Measurements from ENCODE around the gene CMIP. TPM values are rescaled to one million over a fixed set of nuclear protein-coding genes. Genes with fewer than 3 reads are reported as not detected.

The CMIP gene
- total and polyA plus RNA-seq, 3 experiments from 2014 or later = 1.0 to 24.4 (median 23.6) TPM

- Mint-ChIP-seq H3K9me3 (no peaks in the 10 kb centered on the region), H3K4me1 (peaks cover 70 to 77% (median 74%) of the 10 kb centered on the region in 3 donors), H3K4me3 (peak overlapping the region in 5 of 7 donors; percentile 60 to 82 (median 71)), H3K27ac (peak overlapping the region; percentile 82 to 99 (median 96)), H3K27me3 (no peaks in the 10 kb centered on the region), H3K36me3 (peaks cover 0 to 12% (median 0%) of the 10 kb centered on the region in 3 donors)
- Histone ChIP-seq H3K4me1 (ENCODE audit: insufficient read depth, low read length) (peaks cover 49% of the 10 kb centered on the region), H3K36me3 (ENCODE audit: insufficient read depth, low read length) (no peaks in the 10 kb centered on the region), H3K9me3 (ENCODE audit: low read length) (no peaks in the 10 kb centered on the region), H3K4me3 (ENCODE audit: low read length) (no peak overlapping the region), H3K27ac (ENCODE audit: low read depth, low read length) (peak overlapping the region; percentile 69), H3K27me3 (ENCODE audit: insufficient read depth, low read length, poor library complexity, severe bottlenecking) (no peaks in the 10 kb centered on the region)
- ChIA-PET CTCF (interaction anchor here (1.0 to 1.6 kb wide), 3 partner anchors 41 to 203 kb away, joined by 3 to 4 read pairs (median 3); no protein-coding TSS in a partner anchor), POLR2A (interaction anchor here (1.2 kb wide), 1 partner anchor 58 kb away, joined by 4 read pairs; no protein-coding TSS in a partner anchor)
- no peak for DNase-seq
These were observed 83.0 kb downstream of the CMIP start for GRCh38 chr16:81527477-81528178.

GRCh38 chr16:81528256-81528655, 83.6 kb downstream of the CMIP start:
- CTCF ChIA-PET = no interaction called here

GRCh38 chr16:81530296-81530721, 85.7 kb downstream of the CMIP start:
- H3K36me3 ChIP-seq (ENCODE audit: insufficient read depth, low read length) = no peaks in the 10 kb centered on the region
- H3K4me3 ChIP-seq (ENCODE audit: low read length) = no peak overlapping the region
- H3K9me3 Mint-ChIP-seq = no peaks in the 10 kb centered on the region
- H3K4me3 Mint-ChIP-seq = no peak overlapping the region
- no peak for DNase-seq
- ChIA-PET CTCF (interaction anchor here (1.3 kb wide), 1 partner anchor 101 kb away, joined by 3 read pairs; no protein-coding TSS in a partner anchor), POLR2A (no interaction called here)
- no peak overlapping the region for H3K27ac ChIP-seq (ENCODE audit: low read depth, low read length)
- no peaks in the 10 kb centered on the region for H3K27me3 ChIP-seq (ENCODE audit: insufficient read depth, low read length, poor library complexity, severe bottlenecking)
- peaks cover 30% of the 10 kb centered on the region for H3K4me1 ChIP-seq (ENCODE audit: insufficient read depth, low read length)
- H3K27ac Mint-ChIP-seq = peak overlapping the region in 3 of 8 donors; percentile 51 to 84 (median 74)
- H3K4me1 Mint-ChIP-seq = peaks cover 58 to 71% (median 61%) of the 10 kb centered on the region in 3 donors
- H3K27me3 Mint-ChIP-seq = peaks cover 0 to 2% of the 10 kb centered on the region in 2 donors
- peaks cover 0 to 12% (median 4%) of the 10 kb centered on the region in 3 donors for H3K36me3 Mint-ChIP-seq
- no peaks in the 10 kb centered on the region for H3K9me3 ChIP-seq (ENCODE audit: low read length)

More at GRCh38 chr16:81528256-81528655, 83.6 kb downstream of the CMIP start:
- Histone ChIP-seq H3K9me3 (ENCODE audit: low read length) (no peaks in the 10 kb centered on the region), H3K36me3 (ENCODE audit: insufficient read depth, low read length) (no peaks in the 10 kb centered on the region), H3K27me3 (ENCODE audit: insufficient read depth, low read length, poor library complexity, severe bottlenecking) (no peaks in the 10 kb centered on the region), H3K4me3 (ENCODE audit: low read length) (no peak overlapping the region), H3K27ac (ENCODE audit: low read depth, low read length) (no peak overlapping the region), H3K4me1 (ENCODE audit: insufficient read depth, low read length) (peaks cover 44% of the 10 kb centered on the region)
- Mint-ChIP-seq H3K27ac (peak overlapping the region in 7 of 8 donors; percentile 75 to 99 (median 94)), H3K27me3 (peaks cover 0 to 2% of the 10 kb centered on the region in 2 donors), H3K4me1 (peaks cover 68 to 77% (median 68%) of the 10 kb centered on the region in 3 donors), H3K9me3 (no peaks in the 10 kb centered on the region), H3K4me3 (peak overlapping the region in 1 of 7 donors; percentile 36), H3K36me3 (peaks cover 0 to 15% (median 4%) of the 10 kb centered on the region in 3 donors)
- POLR2A ChIA-PET = interaction anchor here (0.5 to 0.6 kb wide), 2 partner anchors 88 to 187 kb away, joined by 3 read pairs; no protein-coding TSS in a partner anchor
- no peak for DNase-seq

- H3K27ac Mint-ChIP-seq = peak overlapping the region in 7 of 8 donors; percentile 51 to 84 (median 60)
- ChIA-PET POLR2A (no interaction called here), CTCF (interaction anchor here (1.3 kb wide), 1 partner anchor 101 kb away, joined by 3 read pairs; no protein-coding TSS in a partner anchor)
- H3K27me3 Mint-ChIP-seq = peaks cover 0 to 2% of the 10 kb centered on the region in 2 donors
- Histone ChIP-seq H3K36me3 (ENCODE audit: insufficient read depth, low read length) (no peaks in the 10 kb centered on the region), H3K27me3 (ENCODE audit: insufficient read depth, low read length, poor library complexity, severe bottlenecking) (no peaks in the 10 kb centered on the region), H3K4me3 (ENCODE audit: low read length) (no peak overlapping the region), H3K9me3 (ENCODE audit: low read length) (no peaks in the 10 kb centered on the region), H3K27ac (ENCODE audit: low read depth, low read length) (no peak overlapping the region), H3K4me1 (ENCODE audit: insufficient read depth, low read length) (peaks cover 25% of the 10 kb centered on the region)
- no peak for DNase-seq
- H3K4me1 Mint-ChIP-seq = peaks cover 54 to 66% (median 59%) of the 10 kb centered on the region in 3 donors
- H3K4me3 Mint-ChIP-seq = no peak overlapping the region
- H3K36me3 Mint-ChIP-seq = peaks cover 0 to 15% (median 4%) of the 10 kb centered on the region in 3 donors
- H3K9me3 Mint-ChIP-seq = no peaks in the 10 kb centered on the region
These were observed 86.2 kb downstream of the CMIP start for GRCh38 chr16:81530814-81531213.

GRCh38 chr16:81531419-81531821, 86.8 kb downstream of the CMIP start:
- H3K27me3 ChIP-seq (ENCODE audit: insufficient read depth, low read length, poor library complexity, severe bottlenecking) = no peaks in the 10 kb centered on the region
- peaks cover 19% of the 10 kb centered on the region for H3K4me1 ChIP-seq (ENCODE audit: insufficient read depth, low read length)
- no peaks in the 10 kb centered on the region for H3K9me3 ChIP-seq (ENCODE audit: low read length)
- H3K27ac ChIP-seq (ENCODE audit: low read depth, low read length) = no peak overlapping the region
- no peaks in the 10 kb centered on the region for H3K9me3 Mint-ChIP-seq
- H3K4me3 ChIP-seq (ENCODE audit: low read length) = no peak overlapping the region
- no peaks in the 10 kb centered on the region for H3K36me3 ChIP-seq (ENCODE audit: insufficient read depth, low read length)
- H3K36me3 Mint-ChIP-seq = peaks cover 0 to 21% (median 4%) of the 10 kb centered on the region in 3 donors
- no peak overlapping the region for H3K4me3 Mint-ChIP-seq
- peaks cover 48 to 60% (median 55%) of the 10 kb centered on the region in 3 donors for H3K4me1 Mint-ChIP-seq
- POLR2A ChIA-PET = no interaction called here
- CTCF ChIA-PET = interaction anchor here (1.3 kb wide), 2 partner anchors 7 to 102 kb away, joined by 3 read pairs; no protein-coding TSS in a partner anchor
- peaks cover 0 to 2% of the 10 kb centered on the region in 2 donors for H3K27me3 Mint-ChIP-seq
- DNase-seq = no peak
- peak overlapping the region in 5 of 8 donors; percentile 31 to 72 (median 46) for H3K27ac Mint-ChIP-seq

GRCh38 chr16:81532491-81533174, 88.0 kb downstream of the CMIP start:
- H3K4me1 Mint-ChIP-seq = peaks cover 36 to 53% (median 43%) of the 10 kb centered on the region in 3 donors
- Histone ChIP-seq H3K27ac (ENCODE audit: low read depth, low read length) (no peak overlapping the region), H3K4me3 (ENCODE audit: low read length) (no peak overlapping the region), H3K4me1 (ENCODE audit: insufficient read depth, low read length) (peaks cover 7% of the 10 kb centered on the region), H3K36me3 (ENCODE audit: insufficient read depth, low read length) (no peaks in the 10 kb centered on the region), H3K27me3 (ENCODE audit: insufficient read depth, low read length, poor library complexity, severe bottlenecking) (no peaks in the 10 kb centered on the region), H3K9me3 (ENCODE audit: low read length) (no peaks in the 10 kb centered on the region)
- POLR2A ChIA-PET = no interaction called here
- no peak for DNase-seq
- H3K27ac Mint-ChIP-seq = peak overlapping the region in 7 of 8 donors; percentile 8 to 86 (median 63)
- H3K36me3 Mint-ChIP-seq = peaks cover 0 to 26% (median 4%) of the 10 kb centered on the region in 3 donors
- no peak overlapping the region for H3K4me3 Mint-ChIP-seq
- CTCF ChIA-PET = interaction anchor here (1.3 kb wide), 1 partner anchor 8 kb away, joined by 3 read pairs; no protein-coding TSS in a partner anchor
- H3K9me3 Mint-ChIP-seq = no peaks in the 10 kb centered on the region
- peaks cover 0 to 2% of the 10 kb centered on the region in 2 donors for H3K27me3 Mint-ChIP-seq

- H3K27me3 Mint-ChIP-seq = peaks cover 0 to 2% of the 10 kb centered on the region in 2 donors
These were observed 88.5 kb downstream of the CMIP start for GRCh38 chr16:81533175-81533507.

More at GRCh38 chr16:81533175-81533507, 88.5 kb downstream of the CMIP start:
- no peak overlapping the region for H3K4me3 Mint-ChIP-seq
- no peak overlapping the region for H3K27ac ChIP-seq (ENCODE audit: low read depth, low read length)
- CTCF ChIA-PET = no interaction called here
- peaks cover 2% of the 10 kb centered on the region for H3K4me1 ChIP-seq (ENCODE audit: insufficient read depth, low read length)
- H3K27me3 ChIP-seq (ENCODE audit: insufficient read depth, low read length, poor library complexity, severe bottlenecking) = no peaks in the 10 kb centered on the region
- DNase-seq = no peak
- H3K9me3 Mint-ChIP-seq = no peaks in the 10 kb centered on the region
- peaks cover 33 to 53% (median 40%) of the 10 kb centered on the region in 3 donors for H3K4me1 Mint-ChIP-seq
- peak overlapping the region in 7 of 8 donors; percentile 8 to 86 (median 63) for H3K27ac Mint-ChIP-seq
- POLR2A ChIA-PET = no interaction called here
- H3K36me3 Mint-ChIP-seq = peaks cover 0 to 26% (median 4%) of the 10 kb centered on the region in 3 donors
- no peaks in the 10 kb centered on the region for H3K9me3 ChIP-seq (ENCODE audit: low read length)
- H3K36me3 ChIP-seq (ENCODE audit: insufficient read depth, low read length) = no peaks in the 10 kb centered on the region
- no peak overlapping the region for H3K4me3 ChIP-seq (ENCODE audit: low read length)

Data from CD8-positive, alpha-beta memory T cell (primary cell).